MM.1S (cell line): ENCODE results near the gene CHPF.

Experiments
- EZH2 ChIP-seq: fragments of 300-600 bp; sonication (generic); optimal IDR thresholded peaks from 2 replicates; pipeline ENCODE3; 2017; ENCODE audit warnings: low read depth, mild to moderate bottlenecking, antibody characterized with exemption, low read length, mixed read lengths
- TF ChIP-seq, protein P1 (sequence below): fragments of 300-600 bp; sonication (generic); IDR thresholded peaks from 2 replicates; pipeline ENCODE4 v1.5.1; 2016; ENCODE audit warnings: antibody characterized with exemption, low read length, mixed read lengths

- TF ChIP-seq, protein P1, sequence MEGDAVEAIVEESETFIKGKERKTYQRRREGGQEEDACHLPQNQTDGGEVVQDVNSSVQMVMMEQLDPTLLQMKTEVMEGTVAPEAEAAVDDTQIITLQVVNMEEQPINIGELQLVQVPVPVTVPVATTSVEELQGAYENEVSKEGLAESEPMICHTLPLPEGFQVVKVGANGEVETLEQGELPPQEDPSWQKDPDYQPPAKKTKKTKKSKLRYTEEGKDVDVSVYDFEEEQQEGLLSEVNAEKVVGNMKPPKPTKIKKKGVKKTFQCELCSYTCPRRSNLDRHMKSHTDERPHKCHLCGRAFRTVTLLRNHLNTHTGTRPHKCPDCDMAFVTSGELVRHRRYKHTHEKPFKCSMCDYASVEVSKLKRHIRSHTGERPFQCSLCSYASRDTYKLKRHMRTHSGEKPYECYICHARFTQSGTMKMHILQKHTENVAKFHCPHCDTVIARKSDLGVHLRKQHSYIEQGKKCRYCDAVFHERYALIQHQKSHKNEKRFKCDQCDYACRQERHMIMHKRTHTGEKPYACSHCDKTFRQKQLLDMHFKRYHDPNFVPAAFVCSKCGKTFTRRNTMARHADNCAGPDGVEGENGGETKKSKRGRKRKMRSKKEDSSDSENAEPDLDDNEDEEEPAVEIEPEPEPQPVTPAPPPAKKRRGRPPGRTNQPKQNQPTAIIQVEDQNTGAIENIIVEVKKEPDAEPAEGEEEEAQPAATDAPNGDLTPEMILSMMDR = no peak
- TF ChIP-seq EZH2 = no peak
These were observed 17.9 kb downstream of the CHPF start for GRCh38 chr2:219525533-219526232.
